ENCODE results near the gene MTG2.

MTG2 gene

DNA sequence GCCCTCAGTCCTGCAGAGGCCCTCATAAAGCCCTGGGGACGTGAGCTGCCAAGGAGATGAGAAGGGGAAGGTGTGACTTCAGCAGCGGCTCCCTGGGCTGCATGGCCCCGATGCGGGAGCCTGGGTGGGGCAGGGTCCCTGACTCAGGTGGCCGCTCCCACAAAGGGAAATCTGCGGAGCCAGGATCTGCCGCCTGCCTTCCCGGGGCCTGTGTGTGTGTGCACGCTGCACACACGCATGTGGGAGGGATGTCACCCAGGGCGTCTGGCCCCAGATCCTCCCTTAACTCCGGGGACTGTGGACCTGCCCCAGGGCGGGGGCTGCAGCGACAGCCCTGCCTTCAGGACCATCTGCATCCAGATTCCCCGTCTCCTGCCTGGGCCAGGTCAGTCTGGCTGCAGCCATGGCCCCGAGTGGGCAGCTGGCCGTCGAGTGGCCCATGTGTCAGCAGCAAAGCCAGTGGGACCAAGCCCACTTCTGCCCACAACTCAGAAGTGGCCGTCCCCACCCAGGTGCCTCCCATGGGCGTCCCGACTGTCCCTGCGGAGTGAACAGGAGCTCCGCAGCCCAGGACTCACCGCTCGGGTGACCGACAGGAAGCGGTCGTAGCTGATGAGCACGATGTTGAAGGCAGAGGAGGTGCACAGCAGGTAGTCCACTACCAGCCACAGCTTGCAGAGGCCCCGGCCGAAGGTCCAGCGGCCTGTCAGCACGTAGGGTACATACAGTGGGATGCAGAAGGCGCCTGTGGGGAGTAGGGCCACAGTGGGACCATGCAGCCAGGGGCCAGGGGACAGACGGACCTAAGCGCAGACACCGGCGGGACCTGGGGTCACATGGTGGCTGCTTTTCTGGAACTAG is 35.3 kb downstream of the MTG2 start:
- Mint-ChIP-seq H3K27me3 (ENCODE audit: low read depth) (peaks cover 81% of the 10 kb centered on the region), H3K9me3 (no peaks in the 10 kb centered on the region), H3K36me3 (ENCODE audit: low read depth) (no peaks in the 10 kb centered on the region), H3K4me3 (peak overlapping the region in 1 of 3 experiments; percentile 53), H3K27ac (no peak overlapping the region), H3K4me1 (no peaks in the 10 kb centered on the region)
- TF ChIP-seq, protein P1, sequence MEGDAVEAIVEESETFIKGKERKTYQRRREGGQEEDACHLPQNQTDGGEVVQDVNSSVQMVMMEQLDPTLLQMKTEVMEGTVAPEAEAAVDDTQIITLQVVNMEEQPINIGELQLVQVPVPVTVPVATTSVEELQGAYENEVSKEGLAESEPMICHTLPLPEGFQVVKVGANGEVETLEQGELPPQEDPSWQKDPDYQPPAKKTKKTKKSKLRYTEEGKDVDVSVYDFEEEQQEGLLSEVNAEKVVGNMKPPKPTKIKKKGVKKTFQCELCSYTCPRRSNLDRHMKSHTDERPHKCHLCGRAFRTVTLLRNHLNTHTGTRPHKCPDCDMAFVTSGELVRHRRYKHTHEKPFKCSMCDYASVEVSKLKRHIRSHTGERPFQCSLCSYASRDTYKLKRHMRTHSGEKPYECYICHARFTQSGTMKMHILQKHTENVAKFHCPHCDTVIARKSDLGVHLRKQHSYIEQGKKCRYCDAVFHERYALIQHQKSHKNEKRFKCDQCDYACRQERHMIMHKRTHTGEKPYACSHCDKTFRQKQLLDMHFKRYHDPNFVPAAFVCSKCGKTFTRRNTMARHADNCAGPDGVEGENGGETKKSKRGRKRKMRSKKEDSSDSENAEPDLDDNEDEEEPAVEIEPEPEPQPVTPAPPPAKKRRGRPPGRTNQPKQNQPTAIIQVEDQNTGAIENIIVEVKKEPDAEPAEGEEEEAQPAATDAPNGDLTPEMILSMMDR (IDR thresholded peaks at IDR 0.05; ENCODE audit: unreplicated experiment in 3 of 3) = no peak

DNA sequence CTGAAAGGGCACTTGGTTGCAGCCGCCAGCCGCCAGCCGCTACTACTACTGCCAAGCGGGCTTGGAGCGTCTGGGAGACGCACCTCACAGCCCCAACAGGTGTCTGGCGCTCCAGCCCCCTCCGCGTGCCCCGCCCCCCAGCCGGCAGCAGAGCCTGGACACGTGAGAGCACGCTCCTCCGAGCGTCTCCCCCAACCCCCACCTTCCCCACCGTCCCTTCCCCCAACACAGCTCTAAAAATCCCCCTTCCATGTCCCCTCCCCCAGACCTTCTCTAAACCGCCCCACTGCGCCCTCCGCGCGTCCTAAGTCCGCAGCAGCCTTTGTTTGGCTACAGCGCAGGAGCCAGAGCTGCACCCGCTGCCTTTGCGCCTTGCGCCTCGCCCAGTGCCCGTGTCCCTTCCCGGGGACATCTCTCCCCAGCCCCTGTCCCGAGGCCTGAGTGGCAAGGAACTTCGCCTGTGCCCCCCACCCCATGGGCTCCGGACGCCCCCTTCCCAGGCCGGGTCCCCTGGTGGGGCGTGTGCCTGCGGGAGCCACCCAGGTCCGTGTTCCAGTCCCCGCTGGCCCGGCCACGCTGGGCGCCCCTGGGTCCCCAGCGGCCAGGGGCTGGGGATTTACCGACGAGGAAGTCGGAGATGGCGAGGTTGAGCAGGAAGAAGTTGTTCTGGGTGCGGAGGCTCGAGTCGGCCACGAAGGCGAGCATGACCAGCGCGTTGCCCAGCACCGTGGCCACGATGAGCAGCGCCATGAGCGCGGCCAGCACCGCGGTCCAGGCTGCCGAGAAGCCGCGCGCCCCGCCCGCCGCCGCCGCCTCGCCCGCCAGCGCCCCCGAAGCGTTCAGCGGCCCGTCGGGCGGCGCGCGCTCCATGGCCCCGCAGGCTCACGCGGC is 36.5 kb downstream of the MTG2 start:
- Mint-ChIP-seq H3K36me3 (ENCODE audit: low read depth) (no peaks in the 10 kb centered on the region), H3K4me1 (no peaks in the 10 kb centered on the region), H3K4me3 (peak overlapping the region; percentile 38 to 77 (median 53)), H3K27me3 (ENCODE audit: low read depth) (peaks cover 84% of the 10 kb centered on the region), H3K27ac (no peak overlapping the region), H3K9me3 (no peaks in the 10 kb centered on the region)
- TF ChIP-seq, protein P1 (IDR thresholded peaks at IDR 0.05; ENCODE audit: unreplicated experiment in 3 of 3) = no peak

GRCh38 chr20:62219992-62220665 is 37.3 kb downstream of the MTG2 start, which contains the start of gene HRH3:
Gene HRH3 (minus strand): TSS chr20:62220278. CDS start chr20:62219970, 308 bp downstream.
- H3K4me1 Mint-ChIP-seq = no peaks in the 10 kb centered on the region
- no peak within 1 kb of the TSS for H3K27ac Mint-ChIP-seq
- no peaks in the 10 kb centered on the region for H3K9me3 Mint-ChIP-seq
- TF ChIP-seq, protein P1 (IDR thresholded peaks at IDR 0.05; ENCODE audit: unreplicated experiment in 3 of 3) = no peak
- H3K27me3 Mint-ChIP-seq (ENCODE audit: low read depth) = peaks cover 84% of the 10 kb centered on the region
- H3K36me3 Mint-ChIP-seq (ENCODE audit: low read depth) = no peaks in the 10 kb centered on the region
- peak within 1 kb of the TSS; percentile 65 to 77 (median 68) for H3K4me3 Mint-ChIP-seq

DNA sequence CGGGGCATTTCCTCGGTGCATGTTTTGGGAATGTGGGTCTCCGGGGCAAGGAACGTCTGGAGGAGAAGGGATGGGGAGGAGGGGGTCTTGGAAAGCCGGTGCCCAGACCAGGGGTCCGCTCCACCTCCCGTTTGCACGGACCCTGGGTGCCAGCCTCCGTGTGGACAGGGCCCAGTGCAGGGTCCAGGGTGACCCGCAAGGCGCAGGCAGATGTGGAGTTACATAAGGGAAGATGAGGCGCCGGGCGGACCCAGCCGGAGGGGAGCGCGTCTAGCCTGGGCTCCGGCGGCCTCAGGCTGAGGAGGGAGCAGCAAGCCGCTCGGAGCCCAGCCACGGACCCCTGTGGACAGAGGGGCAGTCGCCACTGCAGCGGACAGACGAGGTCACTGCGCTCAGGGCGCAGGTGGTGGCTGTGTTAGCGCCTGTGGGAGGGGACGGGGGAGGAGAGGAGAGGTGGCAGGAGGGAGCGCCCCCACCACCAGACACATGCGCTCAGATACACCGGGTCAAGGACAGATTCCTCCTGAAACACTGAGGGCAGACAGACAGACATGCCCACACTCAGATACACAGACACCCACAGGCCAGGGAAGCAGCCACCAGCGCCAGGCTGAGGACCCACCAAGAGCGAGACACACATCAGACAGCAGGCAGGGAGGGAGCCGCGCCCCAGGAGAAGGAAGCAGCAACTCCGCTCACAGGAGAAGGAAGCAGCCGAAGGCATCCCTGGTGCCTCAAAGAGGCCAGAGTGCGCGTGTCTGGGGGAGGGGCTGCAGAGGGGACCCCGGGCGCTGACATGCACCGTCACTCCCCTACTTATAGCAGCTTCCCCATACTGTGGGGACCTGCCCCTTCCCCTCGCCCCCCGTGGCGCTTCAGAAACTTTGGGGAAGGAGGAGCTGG is 38.1 kb downstream of the MTG2 start:
- H3K36me3 Mint-ChIP-seq (ENCODE audit: low read depth) = no peaks in the 10 kb centered on the region
- H3K4me1 Mint-ChIP-seq = no peaks in the 10 kb centered on the region
- TF ChIP-seq, protein P1 (IDR thresholded peaks at IDR 0.05; ENCODE audit: unreplicated experiment in 3 of 3) = no peak
- H3K27me3 Mint-ChIP-seq (ENCODE audit: low read depth) = peaks cover 83% of the 10 kb centered on the region
- H3K27ac Mint-ChIP-seq = no peak overlapping the region
- H3K4me3 Mint-ChIP-seq = peak overlapping the region; percentile 49 to 68 (median 65)
- no peaks in the 10 kb centered on the region for H3K9me3 Mint-ChIP-seq

GRCh38 chr20:62222266-62222850 is 39.5 kb downstream of the MTG2 start:
- H3K27ac Mint-ChIP-seq = no peak overlapping the region
- no peaks in the 10 kb centered on the region for H3K36me3 Mint-ChIP-seq (ENCODE audit: low read depth)
- H3K4me1 Mint-ChIP-seq = no peaks in the 10 kb centered on the region
- TF ChIP-seq, protein P1 (IDR thresholded peaks at IDR 0.05; ENCODE audit: unreplicated experiment in 3 of 3) = no peak
- H3K4me3 Mint-ChIP-seq = no peak overlapping the region
- no peaks in the 10 kb centered on the region for H3K9me3 Mint-ChIP-seq
- H3K27me3 Mint-ChIP-seq (ENCODE audit: low read depth) = peaks cover 82% of the 10 kb centered on the region

All from nephron (organoid).